Neural cell (in vitro differentiated cells): Measurements from ENCODE around the gene LRRC37A.
"Not testable (repeated sequence)": the region's sequence is repeated elsewhere in the genome, so short reads cannot be mapped to it uniquely, and the experiment has no call there.

Experiments used
- CTCF ChIP-seq: fragments of 450-650 bp; IDR thresholded peaks from 2 replicates; pipeline ENCODE4 v1.5.1; 2014; ENCODE audit warnings: antibody characterized with exemption, mild to moderate bottlenecking, moderate library complexity; ENCODE audit not compliant: poor library complexity, severe bottlenecking
- EP300 ChIP-seq: fragments of 450-650 bp; conservative IDR thresholded peaks from 2 replicates; pipeline ENCODE4 v1.6.1; 2014; ENCODE audit warnings: antibody characterized with exemption, mild to moderate bottlenecking, moderate library complexity; ENCODE audit not compliant: poor library complexity, severe bottlenecking
- EZH2 ChIP-seq: fragments of 200-600, 300-800 bp; shearing (Covaris generic), sonication (generic); IDR thresholded peaks from 2 replicates; pipeline ENCODE4 v1.6.1; 2014; ENCODE audit warnings: antibody characterized with exemption, low read length, borderline replicate concordance, mild to moderate bottlenecking; ENCODE audit not compliant: insufficient read depth, poor library complexity, severe bottlenecking
- MXI1 ChIP-seq: fragments of 450-650 bp; conservative IDR thresholded peaks from 2 replicates; pipeline ENCODE4 v1.6.1; 2014; ENCODE audit warnings: antibody characterized with exemption, mild to moderate bottlenecking; ENCODE audit not compliant: poor library complexity, severe bottlenecking
- POLR2AphosphoS5 ChIP-seq: IDR thresholded peaks from 2 replicates; pipeline ENCODE4 v1.6.1; 2012
- RAD21 ChIP-seq: fragments of 450-650 bp; conservative IDR thresholded peaks from 2 replicates; pipeline ENCODE4 v1.6.1; 2014; ENCODE audit warnings: antibody characterized with exemption, mild to moderate bottlenecking, moderate library complexity
- REST ChIP-seq: IDR thresholded peaks from 2 replicates; pipeline ENCODE4 v1.6.1; 2012; ENCODE audit warnings: borderline replicate concordance
- SMC3 ChIP-seq: fragments of 450-650 bp; conservative IDR thresholded peaks from 2 replicates; pipeline ENCODE4 v1.6.1; 2014; ENCODE audit warnings: antibody characterized with exemption, mild to moderate bottlenecking, moderate library complexity; ENCODE audit not compliant: poor library complexity
- TAF1 ChIP-seq: IDR thresholded peaks from 2 replicates; pipeline ENCODE4 v1.6.1; 2012; ENCODE audit warnings: low read depth

DNA sequence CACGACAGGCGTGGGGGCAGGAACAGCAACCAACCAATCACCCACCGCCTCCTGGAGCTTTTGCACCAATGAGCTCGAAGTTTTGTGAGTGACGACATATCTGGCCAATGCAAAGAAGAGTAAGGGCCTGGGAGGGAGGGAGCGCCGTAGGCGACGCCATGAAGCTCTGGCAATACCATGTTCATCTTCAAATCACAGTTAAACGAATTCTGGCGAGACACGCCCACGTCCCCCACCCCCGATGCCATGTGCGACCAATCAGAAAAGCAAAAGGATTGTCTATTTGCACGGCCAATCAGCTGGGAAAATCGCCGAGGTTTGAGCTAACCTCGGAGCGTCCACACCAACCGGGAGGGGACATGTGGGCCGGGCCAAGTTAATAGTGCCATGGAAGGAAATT, 66.8 kb downstream of the LRRC37A start, which contains the start of gene ARL17B:
- TF ChIP-seq CTCF, EZH2, POLR2AphosphoS5, EP300, RAD21, TAF1, REST, MXI1, SMC3: not testable (repeated sequence)
